Tibial nerve (tissue), 4 donors: ENCODE results near the gene BAG5.

Experiments used
- EP300 ChIP-seq, 2 donors: sonication (generic); formaldehyde crosslinking; IDR thresholded peaks; one replicate each; pipeline ENCODE4 v1.6.1; 2017; ENCODE audit warnings: antibody characterized with exemption in 2 of 2, mild to moderate bottlenecking in 1 of 2
- POLR2A ChIP-seq, 2 donors: fragments of 450-650 bp; IDR thresholded peaks; one replicate each; pipeline ENCODE4 v1.6.1; 2017; ENCODE audit warnings: antibody characterized with exemption in 2 of 2, mild to moderate bottlenecking in 2 of 2, moderate library complexity in 2 of 2
- TF ChIP-seq, protein P1 (sequence below), 5 experiments: fragments of 200-600 bp in 3 of 5; fragments of 450-650 bp in 2 of 5; sonication (generic) in 3 of 5; IDR thresholded peaks; one replicate each; pipeline ENCODE4 v1.5.1; 2016 to 2019; ENCODE audit warnings: antibody characterized with exemption in 5 of 5, mild to moderate bottlenecking in 3 of 5, moderate library complexity in 2 of 5

DNA sequence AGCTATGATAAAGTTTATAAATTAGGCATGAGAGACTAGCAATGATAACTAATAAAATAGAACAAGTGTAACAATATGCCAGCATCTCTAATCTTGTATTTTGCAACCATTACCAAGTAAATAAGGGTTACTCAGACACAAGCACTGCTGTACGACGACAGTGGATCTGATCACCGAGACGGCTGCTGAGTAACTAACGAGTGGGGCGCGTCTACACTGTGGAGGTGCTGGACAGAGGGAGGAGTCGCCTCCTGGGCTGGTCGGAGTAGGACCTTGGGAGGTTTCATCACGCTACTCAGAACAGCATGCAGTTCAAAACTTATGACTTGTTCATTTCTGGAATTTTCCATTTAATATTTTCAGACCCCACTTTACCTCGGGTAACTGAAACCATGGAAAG is 18.7 kb upstream of the BAG5 start:
- TF ChIP-seq POLR2A (IDR thresholded peaks at IDR 0.05), result no peak
- TF ChIP-seq, protein P1, sequence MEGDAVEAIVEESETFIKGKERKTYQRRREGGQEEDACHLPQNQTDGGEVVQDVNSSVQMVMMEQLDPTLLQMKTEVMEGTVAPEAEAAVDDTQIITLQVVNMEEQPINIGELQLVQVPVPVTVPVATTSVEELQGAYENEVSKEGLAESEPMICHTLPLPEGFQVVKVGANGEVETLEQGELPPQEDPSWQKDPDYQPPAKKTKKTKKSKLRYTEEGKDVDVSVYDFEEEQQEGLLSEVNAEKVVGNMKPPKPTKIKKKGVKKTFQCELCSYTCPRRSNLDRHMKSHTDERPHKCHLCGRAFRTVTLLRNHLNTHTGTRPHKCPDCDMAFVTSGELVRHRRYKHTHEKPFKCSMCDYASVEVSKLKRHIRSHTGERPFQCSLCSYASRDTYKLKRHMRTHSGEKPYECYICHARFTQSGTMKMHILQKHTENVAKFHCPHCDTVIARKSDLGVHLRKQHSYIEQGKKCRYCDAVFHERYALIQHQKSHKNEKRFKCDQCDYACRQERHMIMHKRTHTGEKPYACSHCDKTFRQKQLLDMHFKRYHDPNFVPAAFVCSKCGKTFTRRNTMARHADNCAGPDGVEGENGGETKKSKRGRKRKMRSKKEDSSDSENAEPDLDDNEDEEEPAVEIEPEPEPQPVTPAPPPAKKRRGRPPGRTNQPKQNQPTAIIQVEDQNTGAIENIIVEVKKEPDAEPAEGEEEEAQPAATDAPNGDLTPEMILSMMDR (IDR thresholded peaks at IDR 0.05), result no peak
- TF ChIP-seq EP300 (IDR thresholded peaks at IDR 0.05), result no peak
